ENCODE measurements around the gene MEIOSIN. TPM values are rescaled to one million over a fixed set of nuclear protein-coding genes. Genes with fewer than 3 reads are reported as not detected.

MEIOSIN gene
- total and polyA plus RNA-seq, 9 of the 15 experiments (the other 6 are each of a cell fraction or from before 2014, with no cell fraction given): 0.06 to 2.0 (median 0.76) TPM

DNA sequence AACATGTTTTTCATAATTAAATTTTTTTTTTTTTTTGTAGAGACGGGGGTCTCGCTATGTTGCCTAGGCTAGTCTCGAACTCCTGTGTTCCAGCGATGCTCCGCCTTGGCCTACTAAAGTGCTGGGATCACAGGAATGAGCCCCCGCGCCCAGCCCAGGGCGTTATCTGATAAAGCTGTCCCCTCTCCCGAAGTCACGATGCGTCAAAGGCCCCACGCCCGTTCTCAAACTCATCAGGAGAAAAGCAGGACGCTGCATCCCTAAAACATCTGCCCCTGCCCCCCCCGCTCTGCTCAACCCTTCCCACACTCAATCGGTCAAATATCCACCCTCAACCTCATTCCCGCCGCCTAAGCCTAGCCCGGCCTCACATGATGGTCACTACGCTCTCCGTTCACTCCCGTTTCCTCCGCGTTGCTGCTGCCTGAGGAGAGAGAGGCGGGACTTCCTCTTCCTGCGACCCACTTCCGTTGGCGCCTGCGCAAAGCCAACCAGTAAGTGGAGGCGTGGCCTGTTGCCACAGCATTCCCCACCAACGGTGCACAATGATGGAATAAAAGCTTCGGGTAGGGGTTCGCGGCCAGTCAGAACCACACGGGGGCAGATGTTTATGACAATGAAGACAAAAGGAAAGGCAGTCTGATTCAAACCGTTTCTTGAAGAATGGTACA is 41.6 kb upstream of the MEIOSIN start, which contains the start of gene SNRPD2 (continued):
- TF ChIP-seq, protein P1, sequence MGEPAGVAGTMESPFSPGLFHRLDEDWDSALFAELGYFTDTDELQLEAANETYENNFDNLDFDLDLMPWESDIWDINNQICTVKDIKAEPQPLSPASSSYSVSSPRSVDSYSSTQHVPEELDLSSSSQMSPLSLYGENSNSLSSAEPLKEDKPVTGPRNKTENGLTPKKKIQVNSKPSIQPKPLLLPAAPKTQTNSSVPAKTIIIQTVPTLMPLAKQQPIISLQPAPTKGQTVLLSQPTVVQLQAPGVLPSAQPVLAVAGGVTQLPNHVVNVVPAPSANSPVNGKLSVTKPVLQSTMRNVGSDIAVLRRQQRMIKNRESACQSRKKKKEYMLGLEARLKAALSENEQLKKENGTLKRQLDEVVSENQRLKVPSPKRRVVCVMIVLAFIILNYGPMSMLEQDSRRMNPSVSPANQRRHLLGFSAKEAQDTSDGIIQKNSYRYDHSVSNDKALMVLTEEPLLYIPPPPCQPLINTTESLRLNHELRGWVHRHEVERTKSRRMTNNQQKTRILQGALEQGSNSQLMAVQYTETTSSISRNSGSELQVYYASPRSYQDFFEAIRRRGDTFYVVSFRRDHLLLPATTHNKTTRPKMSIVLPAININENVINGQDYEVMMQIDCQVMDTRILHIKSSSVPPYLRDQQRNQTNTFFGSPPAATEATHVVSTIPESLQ (CRISPR knock-in tag; IDR thresholded peaks at IDR 0.05): peak; percentile 93
- peak; percentile 66; the same call in 1 of the 2 replicates for TF ChIP-seq MBD2 (IDR thresholded peaks at IDR 0.05; ENCODE audit: borderline replicate concordance, low read depth)
- no peak for TF ChIP-seq ZNF347 (CRISPR knock-in tag; IDR thresholded peaks at IDR 0.05; ENCODE audit: low read depth)
- no peak for TF ChIP-seq PYGO2 (tag; IDR thresholded peaks at IDR 0.05)
- no peak for TF ChIP-seq RBM14 (IDR thresholded peaks at IDR 0.05; ENCODE audit: borderline replicate concordance, insufficient read depth, low read depth, low read length)
- peak; percentile 4; the same call in 1 of the 2 replicates for TF ChIP-seq EP300 (IDR thresholded peaks at IDR 0.05; ENCODE audit: low read length)
- no peak for TF ChIP-seq IFI16 (CRISPR knock-in tag; IDR thresholded peaks at IDR 0.05)
- TF ChIP-seq, protein P2, sequence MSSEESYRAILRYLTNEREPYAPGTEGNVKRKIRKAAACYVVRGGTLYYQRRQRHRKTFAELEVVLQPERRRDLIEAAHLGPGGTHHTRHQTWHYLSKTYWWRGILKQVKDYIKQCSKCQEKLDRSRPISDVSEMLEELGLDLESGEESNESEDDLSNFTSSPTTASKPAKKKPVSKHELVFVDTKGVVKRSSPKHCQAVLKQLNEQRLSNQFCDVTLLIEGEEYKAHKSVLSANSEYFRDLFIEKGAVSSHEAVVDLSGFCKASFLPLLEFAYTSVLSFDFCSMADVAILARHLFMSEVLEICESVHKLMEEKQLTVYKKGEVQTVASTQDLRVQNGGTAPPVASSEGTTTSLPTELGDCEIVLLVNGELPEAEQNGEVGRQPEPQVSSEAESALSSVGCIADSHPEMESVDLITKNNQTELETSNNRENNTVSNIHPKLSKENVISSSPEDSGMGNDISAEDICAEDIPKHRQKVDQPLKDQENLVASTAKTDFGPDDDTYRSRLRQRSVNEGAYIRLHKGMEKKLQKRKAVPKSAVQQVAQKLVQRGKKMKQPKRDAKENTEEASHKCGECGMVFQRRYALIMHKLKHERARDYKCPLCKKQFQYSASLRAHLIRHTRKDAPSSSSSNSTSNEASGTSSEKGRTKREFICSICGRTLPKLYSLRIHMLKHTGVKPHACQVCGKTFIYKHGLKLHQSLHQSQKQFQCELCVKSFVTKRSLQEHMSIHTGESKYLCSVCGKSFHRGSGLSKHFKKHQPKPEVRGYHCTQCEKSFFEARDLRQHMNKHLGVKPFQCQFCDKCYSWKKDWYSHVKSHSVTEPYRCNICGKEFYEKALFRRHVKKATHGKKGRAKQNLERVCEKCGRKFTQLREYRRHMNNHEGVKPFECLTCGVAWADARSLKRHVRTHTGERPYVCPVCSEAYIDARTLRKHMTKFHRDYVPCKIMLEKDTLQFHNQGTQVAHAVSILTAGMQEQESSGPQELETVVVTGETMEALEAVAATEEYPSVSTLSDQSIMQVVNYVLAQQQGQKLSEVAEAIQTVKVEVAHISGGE (CRISPR knock-in tag; IDR thresholded peaks at IDR 0.05): peak in 1 of 3 experiments; percentile 84; a peak in 2 of 6 replicates
- TF ChIP-seq ARID1B (IDR thresholded peaks at IDR 0.05): peak; percentile 54
- no peak for TF ChIP-seq ZEB2 (IDR thresholded peaks at IDR 0.05)
- TF ChIP-seq NFXL1 (CRISPR knock-in tag; IDR thresholded peaks at IDR 0.05): no peak
- peak; percentile 78; the same call in 1 of the 2 replicates for TF ChIP-seq THRAP3 (IDR thresholded peaks at IDR 0.05; ENCODE audit: borderline replicate concordance)
- no peak for TF ChIP-seq CAMTA2 (CRISPR knock-in tag; conservative IDR thresholded peaks at IDR 0.05)
- no peak for TF ChIP-seq HSF4 (CRISPR knock-in tag; IDR thresholded peaks at IDR 0.05; ENCODE audit: borderline replicate concordance)
- TF ChIP-seq, protein P3, sequence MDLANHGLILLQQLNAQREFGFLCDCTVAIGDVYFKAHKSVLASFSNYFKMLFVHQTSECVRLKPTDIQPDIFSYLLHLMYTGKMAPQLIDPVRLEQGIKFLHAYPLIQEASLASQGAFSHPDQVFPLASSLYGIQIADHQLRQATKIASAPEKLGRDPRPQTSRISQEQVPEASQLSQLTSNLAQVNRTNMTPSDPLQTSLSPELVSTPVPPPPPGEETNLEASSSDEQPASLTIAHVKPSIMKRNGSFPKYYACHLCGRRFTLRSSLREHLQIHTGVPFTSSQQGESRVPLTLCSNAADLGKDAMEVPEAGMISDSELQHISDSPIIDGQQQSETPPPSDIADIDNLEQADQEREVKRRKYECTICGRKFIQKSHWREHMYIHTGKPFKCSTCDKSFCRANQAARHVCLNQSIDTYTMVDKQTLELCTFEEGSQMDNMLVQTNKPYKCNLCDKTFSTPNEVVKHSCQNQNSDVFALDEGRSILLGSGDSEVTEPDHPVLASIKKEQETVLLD (IDR thresholded peaks at IDR 0.05): peak; percentile 78; the same call in 1 of the 2 replicates
- TF ChIP-seq SRSF3 (IDR thresholded peaks at IDR 0.05; ENCODE audit: insufficient read depth, low read length): no peak
- no peak for TF ChIP-seq ZNF561 (CRISPR knock-in tag; conservative IDR thresholded peaks at IDR 0.05)
- TF ChIP-seq DIDO1 (tag; IDR thresholded peaks at IDR 0.05; ENCODE audit: low read depth): no peak; the same call in 1 of the 2 replicates
- no peak for TF ChIP-seq ZNF24 (IDR thresholded peaks at IDR 0.05)
- TF ChIP-seq ZNF79 (CRISPR knock-in tag; IDR thresholded peaks at IDR 0.05; ENCODE audit: low read depth): no peak
- TF ChIP-seq, protein P4, sequence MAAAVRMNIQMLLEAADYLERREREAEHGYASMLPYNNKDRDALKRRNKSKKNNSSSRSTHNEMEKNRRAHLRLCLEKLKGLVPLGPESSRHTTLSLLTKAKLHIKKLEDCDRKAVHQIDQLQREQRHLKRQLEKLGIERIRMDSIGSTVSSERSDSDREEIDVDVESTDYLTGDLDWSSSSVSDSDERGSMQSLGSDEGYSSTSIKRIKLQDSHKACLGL (CRISPR knock-in tag; IDR thresholded peaks at IDR 0.05; ENCODE audit: borderline replicate concordance, poor library complexity, severe bottlenecking): peak; percentile 57
